H9 (cell line): ENCODE measurements around the gene NRG2. TPM values are rescaled to one million over a fixed set of nuclear protein-coding genes. Genes with fewer than 3 reads are reported as not detected.

Experiments
- DNase-seq: peaks from one replicate; pipeline ENCODE4 v3.0.0-alpha.2; 2017
- H2AFZ ChIP-seq: one replicate; pipeline ENCODE4 v1.6.1; 2013; ENCODE audit warnings: mild to moderate bottlenecking, low read length, control low read depth, moderate library complexity
- H2AK5ac ChIP-seq: 2 replicates; pipeline ENCODE4 v1.6.1; 2013; ENCODE audit warnings: low read length, control low read depth, mixed read lengths; ENCODE audit not compliant: insufficient read length
- H2BK120ac ChIP-seq: one replicate; pipeline ENCODE4 v1.6.1; 2013; ENCODE audit warnings: low read depth, mild to moderate bottlenecking, low read length, control low read depth, inconsistent platforms; ENCODE audit not compliant: poor library complexity, severe bottlenecking
- H2BK12ac ChIP-seq: 2 replicates; pipeline ENCODE4 v1.6.1; 2013; ENCODE audit warnings: low read length, control low read depth, mixed read lengths, low read depth; ENCODE audit not compliant: insufficient read length
- H2BK15ac ChIP-seq: 2 replicates; pipeline ENCODE4 v1.6.1; 2013; ENCODE audit warnings: low read depth, low read length, control low read depth
- H2BK20ac ChIP-seq: one replicate; pipeline ENCODE4 v1.6.1; 2013; ENCODE audit warnings: low read depth, mild to moderate bottlenecking, low read length, control low read depth, inconsistent platforms; ENCODE audit not compliant: poor library complexity, severe bottlenecking
- H2BK5ac ChIP-seq: 2 replicates; pipeline ENCODE4 v1.6.1; 2013; ENCODE audit warnings: low read length, control low read depth, mixed read lengths; ENCODE audit not compliant: insufficient read length
- H3K14ac ChIP-seq: 2 replicates; pipeline ENCODE4 v1.6.1; 2013; ENCODE audit warnings: low read length, control low read depth; ENCODE audit not compliant: insufficient read depth
- H3K18ac ChIP-seq: 2 replicates; pipeline ENCODE4 v1.6.1; 2013; ENCODE audit warnings: low read depth, mild to moderate bottlenecking, mixed read lengths, low read length, control low read depth; ENCODE audit not compliant: insufficient read length
- H3K23ac ChIP-seq: 2 replicates; pipeline ENCODE4 v1.6.1; 2013; ENCODE audit warnings: low read length, control low read depth, mixed read lengths, low read depth; ENCODE audit not compliant: insufficient read length
- H3K23me2 ChIP-seq: 2 replicates; pipeline ENCODE4 v1.6.1; 2013; ENCODE audit warnings: low read depth, mild to moderate bottlenecking, mixed read lengths, low read length, control low read depth; ENCODE audit not compliant: insufficient read length, poor library complexity, severe bottlenecking
- H3K27ac ChIP-seq: 2 replicates; pipeline ENCODE4 v1.5.1; 2013; ENCODE audit warnings: low read length, control low read depth, mixed read lengths, low read depth; ENCODE audit not compliant: insufficient read length
- H3K27me3 ChIP-seq: 2 replicates; pipeline ENCODE4 v1.6.1; 2013; ENCODE audit warnings: low read length, control low read depth, inconsistent platforms; ENCODE audit not compliant: insufficient read depth
- H3K4ac ChIP-seq: 2 replicates; pipeline ENCODE4 v1.6.1; 2013; ENCODE audit warnings: low read depth, mild to moderate bottlenecking, control low read depth, inconsistent platforms, low read length, moderate library complexity
- H3K4me1 ChIP-seq: 2 replicates; pipeline ENCODE4 v1.6.1; 2013; ENCODE audit warnings: low read length, control low read depth, inconsistent platforms; ENCODE audit not compliant: insufficient read depth
- H3K4me2 ChIP-seq: 2 replicates; pipeline ENCODE4 v1.6.1; 2013; ENCODE audit warnings: low read length, control low read depth, mixed read lengths; ENCODE audit not compliant: insufficient read length, insufficient read depth
- H3K56ac ChIP-seq: 2 replicates; pipeline ENCODE4 v1.6.1; 2013; ENCODE audit warnings: low read depth, mild to moderate bottlenecking, mixed read lengths, low read length, control low read depth; ENCODE audit not compliant: insufficient read length
- H3K79me1 ChIP-seq: 2 replicates; pipeline ENCODE4 v1.6.1; 2013; ENCODE audit warnings: low read depth, mild to moderate bottlenecking, moderate library complexity, low read length, control low read depth, inconsistent platforms; ENCODE audit not compliant: insufficient read depth, poor library complexity, severe bottlenecking
- H3K79me2 ChIP-seq: 2 replicates; pipeline ENCODE4 v1.6.1; 2013; ENCODE audit warnings: low read length, control low read depth, inconsistent platforms; ENCODE audit not compliant: insufficient read depth
- H3K9ac ChIP-seq: 2 replicates; pipeline ENCODE4 v1.6.1; 2013; ENCODE audit warnings: low read length, control low read depth, mixed read lengths; ENCODE audit not compliant: insufficient read length; ENCODE audit errors: extremely low read depth
- H3K9me3 ChIP-seq: one replicate; pipeline ENCODE4 v1.6.1; 2013; ENCODE audit warnings: low read depth, low read length, inconsistent platforms; ENCODE audit not compliant: control insufficient read depth
- H3T11ph ChIP-seq: one replicate; pipeline ENCODE4 v1.6.1; 2013; ENCODE audit warnings: mild to moderate bottlenecking, low read length, control low read depth, inconsistent platforms
- H4K20me1 ChIP-seq: one replicate; pipeline ENCODE4 v1.6.1; 2013; ENCODE audit not compliant: control insufficient read depth, insufficient read length, insufficient read depth
- H4K5ac ChIP-seq: 2 replicates; pipeline ENCODE4 v1.6.1; 2013; ENCODE audit warnings: low read depth, mild to moderate bottlenecking, mixed read lengths, low read length, control low read depth; ENCODE audit not compliant: insufficient read length
- H4K8ac ChIP-seq: replicated peaks from 2 replicates; pipeline ENCODE4 v1.6.1; 2013; ENCODE audit warnings: low read length, control low read depth, mixed read lengths, low read depth; ENCODE audit not compliant: insufficient read length
- H4K91ac ChIP-seq: 2 replicates; pipeline ENCODE4 v1.6.1; 2013; ENCODE audit warnings: low read depth, mild to moderate bottlenecking, moderate library complexity, mixed read lengths, low read length, control low read depth; ENCODE audit not compliant: insufficient read length
- H3K27ac Mint-ChIP-seq, 3 experiments: 2 replicates in 2 of 3; 3 replicates in 1 of 3; pipeline ENCODE4 v1.8.0; 2020 to 2021; ENCODE audit warnings: mixed read lengths in 3 of 3, mild to moderate bottlenecking in 1 of 3, moderate library complexity in 1 of 3
- H3K27me3 Mint-ChIP-seq: 2 replicates; pipeline ENCODE4 v1.8.0; 2021; ENCODE audit warnings: low read depth, mild to moderate bottlenecking, moderate library complexity, mixed read lengths
- H3K36me3 Mint-ChIP-seq, 3 experiments: 2 replicates in 2 of 3; 3 replicates in 1 of 3; pipeline ENCODE4 v1.8.0; 2020 to 2021; ENCODE audit warnings: low read depth in 3 of 3, mixed read lengths in 3 of 3; ENCODE audit not compliant: insufficient read depth in 1 of 3
- H3K4me1 Mint-ChIP-seq, 2 experiments: 2 replicates each; pipeline ENCODE4 v1.8.0; 2020; ENCODE audit warnings: mixed read lengths in 2 of 2
- H3K4me3 Mint-ChIP-seq, 2 experiments: 2 replicates in 1 of 2; 3 replicates in 1 of 2; pipeline ENCODE4 v1.8.0; 2020 to 2021; ENCODE audit warnings: mild to moderate bottlenecking in 2 of 2, mixed read lengths in 2 of 2, moderate library complexity in 1 of 2
- H3K9me3 Mint-ChIP-seq, 2 experiments: 2 replicates in 1 of 2; 3 replicates in 1 of 2; pipeline ENCODE4 v1.8.0; 2020; ENCODE audit warnings: mild to moderate bottlenecking in 2 of 2, mixed read lengths in 2 of 2, moderate library complexity in 1 of 2
- WGBS: extraction: QIAGEN DNeasy Blood & Tissue Kit; methylation state at CpG from one replicate; pipeline ENCODE4 v1.1.7; 2013; ENCODE audit warnings: missing lambda C conversion rate, low lambda C conversion rate, mixed read lengths; ENCODE audit not compliant: insufficient read length; ENCODE audit errors: extremely low coverage; 5-methylcytosine and 5-hydroxymethylcytosine counted together
- total RNA-seq: library from RNA; stranded (reverse); gene quantifications from 2 replicates; pipeline ENCODE4 v1.2.1, GENCODE V29; 2021
- TF ChIP-seq, protein P1 (sequence below): fragments of 200-600 bp; sonication (generic); conservative IDR thresholded peaks from 3 replicates; pipeline ENCODE4 v1.8.0; 2021; ENCODE audit warnings: antibody characterized with exemption, mild to moderate bottlenecking

Gene NRG2
- total RNA-seq, 1 experiment from 2014 or later = not detected

DNA sequence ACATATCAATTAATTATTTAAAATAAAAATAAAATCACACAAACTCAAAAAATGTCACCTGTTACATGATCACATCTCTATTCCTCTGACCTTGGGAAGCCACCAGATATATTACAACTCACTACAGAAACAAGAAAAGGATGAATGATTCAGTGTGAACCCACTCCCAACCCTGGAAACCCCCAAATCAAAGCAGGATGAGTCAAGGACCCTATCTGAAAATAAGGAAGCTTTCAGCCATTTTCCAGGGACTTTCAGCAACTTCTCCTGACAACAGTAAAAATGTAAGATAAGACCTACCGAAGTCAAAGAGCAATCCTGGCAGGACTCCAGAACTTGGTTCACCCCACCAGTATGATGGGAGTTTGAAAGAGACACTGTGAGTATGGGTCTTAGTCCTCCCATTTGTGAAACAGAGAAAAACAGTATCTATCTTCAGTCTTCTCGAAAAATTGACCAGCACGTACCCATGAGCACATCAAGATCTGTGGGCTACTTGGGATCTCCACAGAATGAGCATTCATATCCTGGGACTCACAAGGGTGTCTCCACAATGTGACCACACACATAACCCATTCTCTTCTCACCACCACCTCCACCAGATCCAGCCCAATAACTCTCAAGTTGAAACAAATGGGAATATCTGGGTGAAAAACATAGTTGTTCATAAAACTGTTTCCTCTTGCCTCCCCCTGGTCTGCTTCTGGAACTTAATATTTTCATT lies 9.9 kb downstream of the NRG2 start:
- no peak overlapping the region for H4K8ac ChIP-seq
- H2BK15ac ChIP-seq = no peak overlapping the region
- H3K79me2 ChIP-seq = no peaks in the 10 kb centered on the region
- TF ChIP-seq, protein P1, sequence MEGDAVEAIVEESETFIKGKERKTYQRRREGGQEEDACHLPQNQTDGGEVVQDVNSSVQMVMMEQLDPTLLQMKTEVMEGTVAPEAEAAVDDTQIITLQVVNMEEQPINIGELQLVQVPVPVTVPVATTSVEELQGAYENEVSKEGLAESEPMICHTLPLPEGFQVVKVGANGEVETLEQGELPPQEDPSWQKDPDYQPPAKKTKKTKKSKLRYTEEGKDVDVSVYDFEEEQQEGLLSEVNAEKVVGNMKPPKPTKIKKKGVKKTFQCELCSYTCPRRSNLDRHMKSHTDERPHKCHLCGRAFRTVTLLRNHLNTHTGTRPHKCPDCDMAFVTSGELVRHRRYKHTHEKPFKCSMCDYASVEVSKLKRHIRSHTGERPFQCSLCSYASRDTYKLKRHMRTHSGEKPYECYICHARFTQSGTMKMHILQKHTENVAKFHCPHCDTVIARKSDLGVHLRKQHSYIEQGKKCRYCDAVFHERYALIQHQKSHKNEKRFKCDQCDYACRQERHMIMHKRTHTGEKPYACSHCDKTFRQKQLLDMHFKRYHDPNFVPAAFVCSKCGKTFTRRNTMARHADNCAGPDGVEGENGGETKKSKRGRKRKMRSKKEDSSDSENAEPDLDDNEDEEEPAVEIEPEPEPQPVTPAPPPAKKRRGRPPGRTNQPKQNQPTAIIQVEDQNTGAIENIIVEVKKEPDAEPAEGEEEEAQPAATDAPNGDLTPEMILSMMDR = no peak
- no peak overlapping the region for H4K91ac ChIP-seq
- Mint-ChIP-seq H3K27me3 (peaks cover 81% of the 10 kb centered on the region), H3K4me3 (no peak overlapping the region), H3K27ac (no peak overlapping the region), H3K4me1 (peaks cover 0 to 1% of the 10 kb centered on the region in 2 experiments; a peak in 2 of 4 replicates), H3K36me3 (no peaks in the 10 kb centered on the region), H3K9me3 (peaks cover 3 to 9% of the 10 kb centered on the region in 2 experiments; a peak in 4 of 5 replicates)
- H3K27me3 ChIP-seq = 0 out of 2 replicates have a peak, but pooled peaks cover 2% of the 10 kb centered on the region
- H3K4me2 ChIP-seq = no peak overlapping the region
- H4K20me1 ChIP-seq = no peaks in the 10 kb centered on the region
- WGBS = no CpG with 5 or more reads among the region's 3 CpGs
- no peaks in the 10 kb centered on the region for H3K4me1 ChIP-seq
- no peaks in the 10 kb centered on the region for H3K79me1 ChIP-seq
- no peak overlapping the region for H2AFZ ChIP-seq
- no peak for DNase-seq
- no peak overlapping the region for H3K4ac ChIP-seq
- no peak overlapping the region for H3K56ac ChIP-seq
- H3K9ac ChIP-seq = no peak overlapping the region
- H3K23ac ChIP-seq = no peak overlapping the region
- no peak overlapping the region for H2BK120ac ChIP-seq
- H3K9me3 ChIP-seq = no peaks in the 10 kb centered on the region
- no peak overlapping the region for H3K18ac ChIP-seq
- H3K27ac ChIP-seq = no peak overlapping the region
- H4K5ac ChIP-seq = no peak overlapping the region
- H2BK12ac ChIP-seq = no peak overlapping the region
- no peak overlapping the region for H2AK5ac ChIP-seq
- no peak overlapping the region for H3K14ac ChIP-seq
- no peak overlapping the region for H2BK5ac ChIP-seq
- no peak overlapping the region for H3T11ph ChIP-seq
- H2BK20ac ChIP-seq = no peak overlapping the region
- H3K23me2 ChIP-seq = no peaks in the 10 kb centered on the region
